Esophagus muscularis mucosa (tissue), 4 donors: ENCODE measurements around the gene AGBL5. TPM values are rescaled to one million over a fixed set of nuclear protein-coding genes. Genes with fewer than 3 reads are reported as not detected.

Experiments used
- DNase-seq: peaks from one replicate; pipeline ENCODE4 v3.0.0-alpha.2; 2017; ENCODE audit errors: extremely low spot score
- H3K27ac ChIP-seq, 4 donors: fragments of 200-600 bp; sonication (generic); replicated peaks in 1 of 4; 1 replicate in 3 of 4; 2 replicates in 1 of 4; pipeline ENCODE4 v1.5.1; 2016 to 2019; ENCODE audit warnings: mild to moderate bottlenecking in 1 of 4
- H3K27me3 ChIP-seq, 4 donors: fragments of 200-600 bp; sonication (generic); one replicate each; pipeline versions ENCODE4 v1.5.1 to v1.6.0; 2016 to 2019
- H3K36me3 ChIP-seq, 4 donors: fragments of 200-600 bp; sonication (generic); one replicate each; pipeline ENCODE4 v1.5.1; 2016 to 2019
- H3K4me1 ChIP-seq, 4 donors: fragments of 200-600 bp; sonication (generic); one replicate each; pipeline ENCODE4 v1.5.1; 2016 to 2019
- H3K4me3 ChIP-seq, 4 donors: fragments of 200-600 bp; sonication (generic); 1 replicate in 2 of 4; 2 replicates in 2 of 4; pipeline ENCODE4 v1.5.1; 2016 to 2019; ENCODE audit warnings: mild to moderate bottlenecking in 4 of 4, moderate library complexity in 1 of 4
- H3K9me3 ChIP-seq, 4 donors: fragments of 200-600 bp; sonication (generic); 1 replicate in 3 of 4; 2 replicates in 1 of 4; pipeline ENCODE4 v1.5.1; 2016 to 2019
- EP300 ChIP-seq: sonication (generic); formaldehyde crosslinking; IDR thresholded peaks from one replicate; pipeline ENCODE4 v1.6.1; 2017; ENCODE audit warnings: antibody characterized with exemption
- POLR2A ChIP-seq: fragments of 450-650 bp; IDR thresholded peaks from one replicate; pipeline ENCODE4 v1.6.1; 2017; ENCODE audit warnings: antibody characterized with exemption, moderate library complexity, mild to moderate bottlenecking, low read depth
- POLR2AphosphoS5 ChIP-seq, 2 donors: sonication (generic); formaldehyde crosslinking; IDR thresholded peaks; one replicate each; pipeline ENCODE4 v1.6.1; 2017; ENCODE audit warnings: antibody characterized with exemption in 2 of 2
- WGBS: methylation state at CpG from one replicate; pipeline ENCODE4 v1.1.5; 2018; 5-methylcytosine and 5-hydroxymethylcytosine counted together
- intact Hi-C: fragments of 100-400 bp; cut with DNase I; formaldehyde crosslinking; loops from one replicate; pipeline ENCODE4 v1.15.1; 2023
- total RNA-seq, 4 donors: library from RNA; depleted of rRNA; stranded (reverse); fragments of >200 nt; gene quantifications; one replicate each; pipeline versions ENCODE4 v1.1.0 to v1.2.1, GENCODE V29; 2016
- TF ChIP-seq, protein P1 (sequence below), 3 experiments: fragments of 200-600 bp in 2 of 3; fragments of 450-650 bp in 1 of 3; sonication (generic) in 2 of 3; IDR thresholded peaks; one replicate each; pipeline ENCODE4 v1.5.1; 2017 to 2019; ENCODE audit warnings: antibody characterized with exemption in 3 of 3, mild to moderate bottlenecking in 2 of 3, moderate library complexity in 1 of 3

The AGBL5 gene
- total RNA-seq, 4 donors from 2014 or later: 19.5 to 29.2 (median 24.1) TPM

DNA sequence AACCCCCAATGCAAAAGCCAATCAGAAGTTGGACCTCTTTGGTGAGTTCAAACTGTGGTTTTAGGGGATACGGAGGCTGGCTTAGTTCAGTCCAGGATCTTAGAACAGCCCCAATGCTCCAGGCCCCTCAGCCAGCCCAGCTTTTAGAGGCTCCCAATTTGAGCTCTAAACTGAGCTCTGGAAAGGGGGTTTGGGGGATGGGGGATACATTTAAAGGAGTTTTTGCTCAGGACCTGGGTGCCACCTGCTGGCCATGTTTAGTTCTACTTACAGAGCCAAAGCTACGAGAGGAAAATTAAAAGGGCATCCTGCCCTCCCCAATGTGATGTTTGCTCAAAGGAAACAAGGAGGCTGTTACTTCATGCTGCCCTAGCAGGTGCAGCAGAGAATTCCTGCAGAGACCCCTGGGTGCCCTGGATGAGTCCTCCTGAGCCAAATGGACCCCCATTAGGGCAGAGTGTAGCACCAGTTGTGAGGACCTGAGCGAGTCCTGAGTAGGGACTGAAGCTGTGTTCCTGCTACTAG lies 34.6 kb upstream of the AGBL5 start:
- 70% methylated on average over 3 of the region's 3 CpGs for WGBS
- TF ChIP-seq POLR2AphosphoS5 (IDR thresholded peaks at IDR 0.05): no peak
- TF ChIP-seq, protein P1, sequence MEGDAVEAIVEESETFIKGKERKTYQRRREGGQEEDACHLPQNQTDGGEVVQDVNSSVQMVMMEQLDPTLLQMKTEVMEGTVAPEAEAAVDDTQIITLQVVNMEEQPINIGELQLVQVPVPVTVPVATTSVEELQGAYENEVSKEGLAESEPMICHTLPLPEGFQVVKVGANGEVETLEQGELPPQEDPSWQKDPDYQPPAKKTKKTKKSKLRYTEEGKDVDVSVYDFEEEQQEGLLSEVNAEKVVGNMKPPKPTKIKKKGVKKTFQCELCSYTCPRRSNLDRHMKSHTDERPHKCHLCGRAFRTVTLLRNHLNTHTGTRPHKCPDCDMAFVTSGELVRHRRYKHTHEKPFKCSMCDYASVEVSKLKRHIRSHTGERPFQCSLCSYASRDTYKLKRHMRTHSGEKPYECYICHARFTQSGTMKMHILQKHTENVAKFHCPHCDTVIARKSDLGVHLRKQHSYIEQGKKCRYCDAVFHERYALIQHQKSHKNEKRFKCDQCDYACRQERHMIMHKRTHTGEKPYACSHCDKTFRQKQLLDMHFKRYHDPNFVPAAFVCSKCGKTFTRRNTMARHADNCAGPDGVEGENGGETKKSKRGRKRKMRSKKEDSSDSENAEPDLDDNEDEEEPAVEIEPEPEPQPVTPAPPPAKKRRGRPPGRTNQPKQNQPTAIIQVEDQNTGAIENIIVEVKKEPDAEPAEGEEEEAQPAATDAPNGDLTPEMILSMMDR (IDR thresholded peaks at IDR 0.05): peak; percentile 63 to 73 (median 70)
- no peaks in the 10 kb centered on the region for H3K9me3 ChIP-seq
- intact Hi-C loops: loop anchor here (1.0 kb wide), 1 partner anchor 56 kb away; no protein-coding TSS in a partner anchor
- peaks cover 0 to 3% (median under 1%) of the 10 kb centered on the region in 4 donors for H3K36me3 ChIP-seq
- H3K27me3 ChIP-seq: no peaks in the 10 kb centered on the region
- no peak for DNase-seq
- H3K4me3 ChIP-seq: no peak overlapping the region
- peaks cover 24 to 40% (median 33%) of the 10 kb centered on the region in 4 donors for H3K4me1 ChIP-seq
- H3K27ac ChIP-seq: no peak overlapping the region

DNA sequence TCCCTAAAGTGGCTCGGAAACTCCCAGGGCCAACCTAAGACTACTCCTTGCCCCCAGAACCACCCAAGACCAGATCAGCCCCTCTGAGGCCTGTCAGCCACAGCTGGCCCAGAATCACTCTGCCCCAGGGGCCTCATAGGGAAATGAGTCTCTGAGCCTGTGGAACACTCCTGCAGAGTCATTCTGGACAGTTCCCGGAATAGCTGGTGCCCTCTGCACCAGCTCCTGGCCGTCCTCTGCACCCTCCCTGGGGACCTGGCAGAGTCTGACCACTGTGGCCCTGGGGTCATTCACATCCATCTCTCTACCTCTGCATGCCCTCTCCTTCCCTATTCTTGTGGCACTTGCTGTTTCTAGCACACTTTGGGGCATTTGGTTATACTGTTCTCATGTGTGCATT lies 33.3 kb upstream of the AGBL5 start:
- intact Hi-C loops: no loop called here
- WGBS: 80% methylated on average over 3 of the region's 3 CpGs
- Histone ChIP-seq H3K36me3 (peaks cover 8 to 14% (median 12%) of the 10 kb centered on the region in 4 donors), H3K9me3 (no peaks in the 10 kb centered on the region), H3K4me3 (no peak overlapping the region), H3K27me3 (no peaks in the 10 kb centered on the region), H3K27ac (no peak overlapping the region), H3K4me1 (peaks cover 24 to 40% (median 33%) of the 10 kb centered on the region in 4 donors)
- no peak for DNase-seq
- TF ChIP-seq POLR2A: no peak
- TF ChIP-seq EP300: no peak
- TF ChIP-seq POLR2AphosphoS5 (IDR thresholded peaks at IDR 0.05): no peak
- TF ChIP-seq, protein P1 (IDR thresholded peaks at IDR 0.05): no peak

DNA sequence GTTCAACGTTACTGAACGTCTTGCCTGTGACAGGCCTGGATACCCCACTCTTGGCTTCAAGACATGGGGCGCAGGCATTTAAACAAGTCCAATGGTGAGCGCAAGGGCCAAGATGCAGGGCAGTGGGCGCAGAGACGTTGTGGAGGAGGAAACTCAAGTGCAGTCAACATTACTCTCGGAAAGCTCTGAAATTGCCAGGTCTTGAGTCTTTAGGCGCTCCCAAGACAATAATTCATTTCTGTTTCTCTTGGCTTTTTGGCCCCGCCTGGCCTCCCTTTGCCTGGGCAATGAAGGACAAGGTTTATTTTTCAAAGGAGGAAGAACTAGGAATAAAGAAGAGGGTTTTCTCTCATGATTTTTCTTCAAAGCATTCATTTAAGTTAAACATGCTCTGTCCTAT lies 32.0 kb upstream of the AGBL5 start:
- intact Hi-C loops: no loop called here
- Histone ChIP-seq H3K27me3 (no peaks in the 10 kb centered on the region), H3K9me3 (no peaks in the 10 kb centered on the region), H3K27ac (peak overlapping the region in 1 of 4 donors; percentile 43), H3K4me3 (no peak overlapping the region), H3K36me3 (peaks cover 8 to 28% (median 26%) of the 10 kb centered on the region in 4 donors), H3K4me1 (peaks cover 24 to 37% (median 33%) of the 10 kb centered on the region in 4 donors)
- no peak for DNase-seq
- 93% methylated on average over 9 of the region's 9 CpGs for WGBS
- TF ChIP-seq POLR2AphosphoS5 (IDR thresholded peaks at IDR 0.05): no peak

GRCh38 chr2:27019931-27020855 lies 31.3 kb upstream of the AGBL5 start:
- WGBS: 69% methylated on average over 8 of the region's 9 CpGs
- no peak overlapping the region for H3K4me3 ChIP-seq
- H3K27me3 ChIP-seq: no peaks in the 10 kb centered on the region
- peaks cover 19 to 32% (median 29%) of the 10 kb centered on the region in 4 donors for H3K4me1 ChIP-seq
- H3K36me3 ChIP-seq: peaks cover 8 to 34% (median 33%) of the 10 kb centered on the region in 4 donors
- intact Hi-C loops: no loop called here
- TF ChIP-seq, protein P1 (IDR thresholded peaks at IDR 0.05): no peak
- no peak for TF ChIP-seq EP300
- no peak for DNase-seq
- no peaks in the 10 kb centered on the region for H3K9me3 ChIP-seq
- H3K27ac ChIP-seq: peak overlapping the region in 2 of 4 donors; percentile 15 to 43

GRCh38 chr2:27021253-27022049 lies 30.0 kb upstream of the AGBL5 start:
- no peak overlapping the region for H3K4me3 ChIP-seq
- H3K4me1 ChIP-seq: peaks cover 6 to 23% (median 16%) of the 10 kb centered on the region in 4 donors
- peaks cover 8 to 46% (median 45%) of the 10 kb centered on the region in 4 donors for H3K36me3 ChIP-seq
- H3K27me3 ChIP-seq: no peaks in the 10 kb centered on the region
- TF ChIP-seq POLR2A (no peak), POLR2AphosphoS5 (IDR thresholded peaks at IDR 0.05) (no peak), EP300 (no peak)
- TF ChIP-seq, protein P1 (IDR thresholded peaks at IDR 0.05): no peak
- intact Hi-C loops: no loop called here
- no peak overlapping the region for H3K27ac ChIP-seq
- DNase-seq: no peak
- WGBS: 84% methylated on average over 11 of the region's 11 CpGs
- H3K9me3 ChIP-seq: no peaks in the 10 kb centered on the region
